ENCODE data around the gene CDH3.

CDH3 gene

GRCh38 chr16:68737046-68737729, 92.1 kb downstream of the CDH3 start, which contains the start of gene CDH1:
CDH1 (plus strand) TSS chr16:68737292; CDS start chr16:68737416, 124 bp downstream.
- no peak for DNase-seq (ENCODE audit: low spot score)
- FAIRE-seq: no peak

GRCh38 chr16:68737730-68738629, 92.9 kb downstream of the CDH3 start:
- no peak for FAIRE-seq
- no peak for DNase-seq (ENCODE audit: low spot score)

- DNase-seq (ENCODE audit: low spot score) (peak; percentile 38), FAIRE-seq (peak; percentile 65)
Measured at GRCh38 chr16:68739964-68740627, 95.0 kb downstream of the CDH3 start.

- DNase-seq (ENCODE audit: low spot score): no peak
- FAIRE-seq: no peak
Measured at GRCh38 chr16:68740628-68741346, 95.7 kb downstream of the CDH3 start.

GRCh38 chr16:68743664-68744063, 98.6 kb downstream of the CDH3 start:
- no peak for FAIRE-seq
- no peak for DNase-seq (ENCODE audit: low spot score)

GRCh38 chr16:68744744-68745280, 99.7 kb downstream of the CDH3 start:
- DNase-seq (ENCODE audit: low spot score) (no peak), FAIRE-seq (no peak)

- no peak for DNase-seq (ENCODE audit: low spot score)
- FAIRE-seq: no peak
Measured at GRCh38 chr16:68746951-68747350, 101.8 kb downstream of the CDH3 start.

- no peak for FAIRE-seq
- DNase-seq (ENCODE audit: low spot score): no peak
Measured at GRCh38 chr16:68749432-68749831, 104.3 kb downstream of the CDH3 start.
